GM12891 (cell line): ENCODE results near the gene MRPL12. TPM values are rescaled to one million over a fixed set of nuclear protein-coding genes. Genes with fewer than 3 reads are reported as not detected.

Experiments used
- DNase-seq: peaks from one replicate; pipeline ENCODE4 v3.0.0; 2011; ENCODE audit warnings: low spot score; ENCODE audit not compliant: insufficient read length
- FAIRE-seq: peaks from 2 replicates; lab custom pipeline; 2011; peaks lifted over from hg19 to GRCh38; lab: Jason Lieb, UNC
- PAX5 ChIP-seq: IDR thresholded peaks from 2 replicates; pipeline ENCODE4 v1.6.1; 2011; ENCODE audit warnings: low read length, moderate library complexity, mild to moderate bottlenecking; ENCODE audit not compliant: insufficient read depth, severe bottlenecking
- POLR2A ChIP-seq: IDR thresholded peaks from 2 replicates; pipeline ENCODE4 v1.6.1; 2011; ENCODE audit warnings: low read depth, low read length, control low read depth
- POLR2AphosphoS5 ChIP-seq: IDR thresholded peaks from 2 replicates; pipeline ENCODE4 v1.6.1; 2011; ENCODE audit warnings: low read depth, low read length, control low read depth
- POU2F2 ChIP-seq: IDR thresholded peaks from 2 replicates; pipeline ENCODE4 v1.6.1; 2011; ENCODE audit warnings: low read depth, mild to moderate bottlenecking, control low read depth, low read length, moderate library complexity
- SPI1 ChIP-seq: IDR thresholded peaks from 2 replicates; pipeline ENCODE4 v1.6.1; 2011; ENCODE audit warnings: low read depth, low read length, control low read depth
- TAF1 ChIP-seq: IDR thresholded peaks from 2 replicates; pipeline ENCODE4 v1.6.1; 2011; ENCODE audit warnings: low read depth, low read length, control low read depth
- polyA plus RNA-seq: library from polyadenylated mRNA; unstranded; fragments of >200 nt; gene quantifications from one replicate; pipeline ENCODE4 v1.2.1, GENCODE V29; 2012; ENCODE audit warnings: low read depth, missing spikeins, inconsistent platforms; ENCODE audit not compliant: missing spikeins

The MRPL12 gene
- polyA plus RNA-seq: 103 TPM

DNA sequence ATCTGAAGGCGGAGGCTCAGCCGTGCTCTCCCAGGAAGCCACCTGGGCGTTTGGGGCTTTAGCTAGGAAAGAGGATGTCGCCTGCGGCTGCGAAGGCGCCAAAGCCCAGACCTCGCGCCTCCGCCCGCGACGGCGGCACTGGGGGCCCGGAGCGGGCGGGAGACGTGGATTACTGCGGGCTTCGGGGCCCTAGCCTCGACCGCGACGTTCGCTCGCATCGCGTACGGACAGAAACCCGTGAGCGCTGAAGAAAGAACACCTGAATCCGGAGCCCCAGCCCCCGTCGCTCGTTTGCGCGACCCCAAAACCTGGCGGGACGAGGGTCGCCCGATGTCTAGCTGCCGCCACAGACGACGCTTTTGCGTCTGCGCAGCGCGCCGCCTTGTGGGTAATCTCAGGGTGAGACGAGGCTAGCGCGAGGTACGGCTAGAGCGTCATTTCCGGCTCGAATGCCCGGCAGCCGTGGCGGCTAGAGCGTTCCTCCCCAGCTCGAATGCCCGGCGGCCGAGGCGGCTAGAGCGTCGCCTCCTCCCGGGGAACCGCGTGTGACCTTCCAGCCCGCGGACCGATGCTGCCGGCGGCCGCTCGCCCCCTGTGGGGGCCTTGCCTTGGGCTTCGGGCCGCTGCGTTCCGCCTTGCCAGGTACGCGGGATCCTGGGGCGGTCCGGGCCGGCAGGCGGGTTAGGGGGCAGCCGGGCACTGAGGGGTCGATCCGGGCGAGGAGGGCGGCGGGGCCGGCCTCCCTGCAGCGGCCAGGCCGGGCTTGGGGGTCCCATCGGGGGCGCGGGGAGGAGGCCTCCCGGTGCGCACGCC, at the start of gene MRPL12:
Gene MRPL12, plus strand, starts transcription at position 434 of the 813 bp plus-strand sequence. Its CDS starts 135 bp downstream, at position 569.
- TF ChIP-seq POLR2AphosphoS5 (peak; percentile 96), POLR2A (peak; percentile 96), SPI1 (no peak), TAF1 (peak; percentile 87), POU2F2 (peak; percentile 80; the same call in 1 of the 2 replicates), PAX5 (peak; percentile 13)
- peak; percentile 99 for FAIRE-seq
- DNase-seq: peak; percentile 99

DNA sequence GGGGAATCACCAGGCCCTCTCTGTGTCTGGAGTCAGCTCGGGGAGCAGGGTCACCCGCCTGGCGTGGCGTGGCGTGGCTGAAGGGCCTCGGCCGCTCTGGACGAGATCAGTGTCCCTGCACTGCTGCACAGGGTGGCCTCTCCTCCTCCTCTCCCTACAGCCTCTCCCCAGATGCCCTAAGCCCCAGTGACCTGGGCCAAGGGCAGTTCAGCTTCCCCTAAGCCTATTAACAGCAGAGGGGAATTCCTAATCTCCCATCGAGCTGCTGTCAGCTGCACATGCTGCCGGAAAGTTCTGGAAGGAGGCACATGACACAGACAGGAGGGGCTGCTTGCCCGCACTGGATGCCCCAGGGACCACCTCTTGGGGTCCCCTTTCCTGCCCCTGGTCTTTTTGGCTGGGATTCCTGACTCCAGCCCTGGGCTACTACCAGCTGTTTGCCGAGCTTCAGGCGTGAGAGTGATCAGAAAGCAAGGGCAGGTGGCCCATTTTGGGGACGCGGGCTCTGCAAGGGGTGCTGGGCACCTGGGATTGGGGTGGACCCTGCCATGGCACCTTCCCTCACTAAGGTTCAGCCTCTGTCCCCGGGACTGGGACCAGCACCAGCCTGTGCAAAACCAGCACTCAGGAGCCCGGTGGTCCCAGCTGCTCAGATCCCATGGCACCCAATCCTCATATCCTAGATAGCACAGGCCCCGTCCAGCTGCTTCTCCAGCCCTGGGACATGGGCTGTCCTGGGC, 47.6 kb upstream of the MRPL12 start:
- no peak for FAIRE-seq
- TF ChIP-seq POLR2A (no peak), TAF1 (no peak), POU2F2 (no peak), PAX5 (no peak), POLR2AphosphoS5 (no peak), SPI1 (no peak)

DNA sequence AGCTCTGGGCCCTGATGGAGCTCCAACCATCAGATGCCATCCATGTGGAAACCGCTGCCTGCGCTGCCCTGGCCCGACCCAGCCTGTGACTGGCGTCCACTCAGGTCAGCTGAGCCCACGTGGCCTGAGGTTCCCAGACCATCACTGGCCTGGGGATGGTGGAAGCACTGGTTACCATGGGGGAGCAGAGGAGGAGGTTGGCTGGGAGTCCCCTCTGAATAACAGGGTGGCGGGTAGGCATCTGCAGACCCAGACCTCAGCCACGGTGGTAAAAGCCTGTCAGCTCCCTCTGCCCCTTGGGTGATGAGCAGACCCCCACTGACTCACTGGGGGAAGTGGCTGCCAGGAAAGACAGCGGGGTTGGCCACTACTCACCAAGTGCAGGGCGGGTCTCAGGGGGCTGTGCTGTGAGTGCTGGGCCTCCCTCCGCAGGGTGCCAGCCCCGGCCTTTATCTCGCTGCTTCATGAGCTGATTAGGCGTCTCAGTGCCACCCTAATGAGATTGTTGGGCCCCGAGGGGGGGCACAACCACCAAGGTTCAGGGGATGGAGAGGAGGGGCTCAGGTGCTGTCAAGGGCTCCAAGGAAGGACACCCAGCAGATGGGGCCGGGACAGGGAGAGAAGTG, 46.9 kb upstream of the MRPL12 start, which contains the start of gene PDE6G:
Gene PDE6G, minus strand, starts transcription at position 425 of the 626 bp plus-strand sequence. CDS start 3,237 bp downstream, outside the sequence.
- TF ChIP-seq POLR2AphosphoS5 (no peak), PAX5 (no peak), SPI1 (no peak), POLR2A (no peak), POU2F2 (no peak), TAF1 (no peak)
- FAIRE-seq: no peak

More for the DNA sequence above, 47.6 kb upstream of the MRPL12 start:
- DNase-seq: no peak

DNA sequence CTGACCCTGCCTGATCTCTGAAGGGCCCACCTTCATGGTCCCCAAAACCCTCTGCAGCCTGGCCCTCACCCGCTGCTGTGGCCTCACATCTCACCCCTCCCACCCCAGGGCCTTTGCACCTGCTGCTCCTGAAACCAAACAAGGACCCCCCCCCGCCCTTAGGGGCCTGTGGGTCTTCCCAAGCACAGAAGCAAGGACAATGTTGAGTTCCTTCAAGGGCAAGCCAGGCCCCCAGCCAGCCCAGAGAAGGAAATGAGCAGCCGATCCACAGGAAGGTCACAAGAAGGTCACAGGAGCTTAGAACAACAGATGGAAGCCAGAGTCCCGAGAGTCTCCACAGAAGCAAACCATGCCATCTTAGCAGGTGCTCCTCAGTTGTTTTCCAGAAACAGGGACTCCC, 46.3 kb upstream of the MRPL12 start:
- DNase-seq (no peak), FAIRE-seq (no peak)
- TF ChIP-seq TAF1 (no peak), SPI1 (no peak), POLR2A (no peak), PAX5 (no peak), POU2F2 (no peak), POLR2AphosphoS5 (no peak)

More for the DNA sequence above, 46.9 kb upstream of the MRPL12 start, which contains the start of gene PDE6G:
- DNase-seq: no peak

DNA sequence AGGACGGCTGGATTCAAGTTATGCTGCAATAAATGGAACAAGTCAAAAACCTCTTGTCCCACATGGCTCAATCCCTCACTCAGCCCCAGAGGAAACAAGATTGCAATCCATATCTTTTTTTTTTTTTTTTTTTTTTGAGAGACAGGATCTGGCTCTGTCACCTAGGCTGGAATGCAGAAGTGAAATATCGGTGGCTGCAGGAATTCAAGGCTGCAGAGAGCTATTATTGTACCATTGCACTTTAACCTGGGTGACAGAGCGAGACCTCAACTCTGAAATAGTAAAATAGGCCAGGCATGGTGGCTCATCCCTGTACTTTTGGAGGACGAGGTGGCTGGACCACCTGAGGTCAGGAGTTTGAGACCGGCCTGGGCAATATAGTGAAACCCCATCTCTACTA, 44.1 kb upstream of the MRPL12 start:
- no peak for TF ChIP-seq POLR2AphosphoS5
- no peak for TF ChIP-seq POU2F2
- peak; percentile 69 for TF ChIP-seq SPI1
- no peak for TF ChIP-seq TAF1
- DNase-seq (no peak), FAIRE-seq (no peak)

DNA sequence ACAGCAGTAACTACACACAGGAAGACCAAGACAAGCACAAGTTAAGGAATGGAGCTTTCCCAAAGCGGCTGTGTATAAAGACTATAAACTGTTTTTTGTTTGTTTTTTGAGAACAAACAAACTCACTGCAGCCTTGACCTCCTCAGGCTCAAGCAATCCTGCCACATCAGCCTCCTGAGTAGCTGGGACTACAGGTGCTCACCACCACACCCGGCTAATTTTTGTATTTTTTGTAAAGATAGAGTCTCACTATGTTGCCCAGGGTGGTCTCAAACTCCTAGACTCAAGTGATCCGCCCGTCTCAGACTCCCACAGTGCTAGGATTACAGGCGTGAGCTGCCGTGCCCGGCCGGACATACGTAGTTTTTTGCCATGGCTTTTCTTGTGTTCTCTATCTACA, 42.7 kb upstream of the MRPL12 start:
- no peak for FAIRE-seq
- TF ChIP-seq PAX5 (no peak), SPI1 (no peak), POLR2A (no peak), TAF1 (no peak), POLR2AphosphoS5 (no peak), POU2F2 (no peak)
- no peak for DNase-seq

DNA sequence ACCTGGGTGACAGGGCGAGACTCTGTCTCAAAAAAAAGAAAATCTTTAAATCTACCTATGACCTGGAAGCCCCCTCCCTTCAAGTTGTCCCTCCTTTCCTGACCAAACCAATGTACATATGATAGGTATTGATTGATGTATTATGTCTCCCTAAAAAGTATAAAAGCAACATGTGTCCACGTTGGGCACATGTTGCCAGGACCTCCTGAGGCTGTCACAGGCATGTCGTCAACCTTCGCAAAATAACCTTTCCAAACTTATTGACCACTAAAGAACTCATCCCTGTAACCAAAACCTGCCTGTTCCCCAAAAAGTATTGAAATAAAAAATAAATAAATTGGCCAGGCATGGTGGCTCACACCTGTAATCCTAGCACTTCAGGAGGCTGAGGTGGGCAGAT, 41.2 kb upstream of the MRPL12 start:
- DNase-seq (no peak), FAIRE-seq (no peak)
- no peak for TF ChIP-seq POU2F2
- TF ChIP-seq POLR2A: no peak
- TF ChIP-seq PAX5: no peak
- no peak for TF ChIP-seq POLR2AphosphoS5
- no peak for TF ChIP-seq SPI1

DNA sequence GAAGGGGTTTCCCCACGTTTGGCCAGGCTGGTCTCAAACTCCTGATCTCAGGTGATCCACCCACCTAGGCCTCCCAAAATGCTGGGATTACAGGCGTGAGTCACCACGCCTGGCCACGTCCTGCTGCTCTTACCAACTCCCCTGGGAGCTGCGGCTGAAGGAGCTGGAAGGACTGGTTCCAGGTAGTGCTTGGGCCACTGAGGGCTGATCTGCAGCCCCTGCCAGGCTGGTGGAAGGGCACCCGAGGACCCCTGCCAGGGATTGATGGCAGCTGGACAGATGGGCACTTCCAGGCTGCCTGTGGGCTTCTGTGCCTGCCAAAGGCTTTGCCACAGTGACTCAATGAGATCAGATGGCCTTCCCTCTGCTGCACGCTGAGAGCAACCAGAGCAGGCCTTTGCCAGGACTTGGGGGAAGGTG, 39.1 kb upstream of the MRPL12 start:
- no peak for DNase-seq
- TF ChIP-seq POLR2AphosphoS5 (0 out of 2 replicates have a peak, but pooled peaks have one; percentile 41), SPI1 (no peak), POLR2A (peak; percentile 33; the same call in 1 of the 2 replicates), POU2F2 (no peak), PAX5 (no peak), TAF1 (no peak)
- no peak for FAIRE-seq
